Stimulated activated CD8-positive, alpha-beta memory T cell treated with anti-CD3 and anti-CD28 coated beads, Interleukin-12 subunit alpha, Interleukin-12 subunit beta, amount 100 ng/mL, for 4 hours (primary cell): ENCODE measurements around the gene FBXO34.
"Not testable (repeated sequence)": the region's sequence is repeated elsewhere in the genome, so short reads cannot be mapped to it uniquely, and the experiment has no call there.

Experiments used
- DNase-seq: peaks from one replicate; pipeline ENCODE4 v3.0.0-alpha.2; 2020; ENCODE audit warnings: low read depth

Gene FBXO34

GRCh38 chr14:55312379-55313030, 41.3 kb downstream of the FBXO34 start:
- DNase-seq: not testable (repeated sequence)

GRCh38 chr14:55313480-55313879, 42.3 kb downstream of the FBXO34 start:
- no peak for DNase-seq

- no peak for DNase-seq
Measured at GRCh38 chr14:55314449-55314848, 43.2 kb downstream of the FBXO34 start.

DNA sequence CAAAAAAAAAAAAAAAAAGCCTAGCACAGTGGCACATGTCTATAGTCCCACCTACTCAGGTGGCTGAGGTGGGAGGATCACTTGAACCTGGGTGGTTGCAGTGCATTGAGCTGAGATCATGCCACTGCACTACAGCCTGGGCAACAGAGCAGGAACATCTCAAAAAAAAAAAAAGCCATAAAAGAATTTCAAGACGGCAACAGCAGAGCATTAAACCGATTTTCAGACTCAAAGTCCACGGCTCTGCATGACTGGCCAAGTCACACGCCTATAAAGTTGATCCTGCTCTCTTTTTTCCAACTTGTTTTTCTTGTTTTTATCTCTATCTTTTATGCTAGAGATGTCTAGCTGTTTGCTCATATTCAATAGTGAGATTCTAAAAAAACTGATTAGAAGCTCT, 45.3 kb downstream of the FBXO34 start:
- DNase-seq: no peak

GRCh38 chr14:55317542-55318306, 46.5 kb downstream of the FBXO34 start:
- no peak for DNase-seq

GRCh38 chr14:55318694-55319093, 47.5 kb downstream of the FBXO34 start:
- no peak for DNase-seq

DNA sequence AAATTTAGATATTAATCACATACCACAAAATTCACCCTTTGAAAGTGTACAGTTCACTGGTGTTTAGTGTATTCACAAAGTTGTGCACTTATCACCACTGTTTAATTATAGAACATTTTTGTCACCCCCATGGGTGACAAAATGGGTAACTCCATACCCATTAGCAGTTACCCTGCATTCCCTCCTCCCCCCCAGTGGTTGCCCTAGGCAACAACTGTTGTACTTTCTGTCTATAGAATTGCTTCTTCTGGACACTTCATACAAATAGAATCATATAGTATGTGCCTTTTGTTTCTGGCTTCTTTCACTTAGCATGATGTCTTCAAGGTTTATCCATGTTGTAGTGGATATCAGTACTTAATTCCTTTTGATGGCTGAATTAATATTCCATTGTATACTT, 52.7 kb downstream of the FBXO34 start:
- DNase-seq: no peak

GRCh38 chr14:55324812-55325211, 53.6 kb downstream of the FBXO34 start:
- DNase-seq: no peak

- no peak for DNase-seq
Measured at GRCh38 chr14:55327179-55327578, 56.0 kb downstream of the FBXO34 start.

DNA sequence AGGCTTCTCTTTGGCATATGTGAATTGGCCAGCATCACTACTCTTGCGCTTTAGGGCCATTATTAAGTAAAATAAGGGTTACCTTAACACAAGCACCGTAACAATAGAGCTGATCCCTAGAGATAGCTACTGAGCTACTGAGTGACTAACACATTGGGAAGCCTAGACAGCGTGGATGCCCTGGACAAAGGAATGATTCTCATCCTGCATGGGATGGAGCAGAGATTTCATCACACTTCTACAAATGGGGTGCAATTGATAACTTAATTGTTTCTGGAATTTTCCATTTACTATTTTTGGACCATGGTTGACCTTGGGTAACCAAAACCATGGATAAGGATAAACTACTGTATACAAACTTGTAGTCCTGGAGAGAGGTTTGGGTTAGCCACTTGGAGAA, 57.1 kb downstream of the FBXO34 start:
- DNase-seq: no peak

DNA sequence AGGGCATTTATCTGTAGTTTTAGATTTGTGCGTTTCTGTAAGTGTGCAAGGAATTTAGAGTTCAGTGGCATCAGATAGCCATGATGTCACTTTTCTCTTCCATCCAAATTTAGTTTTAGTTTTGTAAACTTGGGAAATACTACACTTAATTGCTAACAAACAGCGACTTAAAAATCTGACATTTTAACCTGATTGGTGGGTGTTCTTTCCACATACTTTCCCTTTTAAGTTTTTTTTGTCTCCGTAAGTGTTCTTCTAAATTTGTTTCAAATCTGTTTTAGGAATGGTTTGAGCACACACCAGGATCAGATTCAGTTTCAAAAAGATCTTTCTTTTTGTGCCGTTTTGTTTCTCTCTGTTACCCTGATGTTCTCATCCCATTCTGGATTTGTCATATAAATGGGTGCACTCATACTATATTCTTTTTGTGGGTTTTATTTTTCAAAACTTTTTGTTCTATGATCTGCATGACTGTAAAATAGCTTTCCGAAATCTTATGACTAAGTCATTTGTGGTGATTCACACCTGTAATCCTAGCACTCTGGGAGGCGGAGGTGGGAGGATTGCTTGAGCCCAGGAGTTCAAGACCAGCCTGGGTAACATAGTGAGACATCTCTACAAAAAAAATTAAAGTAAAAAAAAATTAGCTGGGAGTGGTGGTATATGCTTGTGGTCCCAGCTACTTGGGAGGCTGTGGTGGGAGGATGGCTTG, 58.9 kb downstream of the FBXO34 start:
- no peak for DNase-seq

DNA sequence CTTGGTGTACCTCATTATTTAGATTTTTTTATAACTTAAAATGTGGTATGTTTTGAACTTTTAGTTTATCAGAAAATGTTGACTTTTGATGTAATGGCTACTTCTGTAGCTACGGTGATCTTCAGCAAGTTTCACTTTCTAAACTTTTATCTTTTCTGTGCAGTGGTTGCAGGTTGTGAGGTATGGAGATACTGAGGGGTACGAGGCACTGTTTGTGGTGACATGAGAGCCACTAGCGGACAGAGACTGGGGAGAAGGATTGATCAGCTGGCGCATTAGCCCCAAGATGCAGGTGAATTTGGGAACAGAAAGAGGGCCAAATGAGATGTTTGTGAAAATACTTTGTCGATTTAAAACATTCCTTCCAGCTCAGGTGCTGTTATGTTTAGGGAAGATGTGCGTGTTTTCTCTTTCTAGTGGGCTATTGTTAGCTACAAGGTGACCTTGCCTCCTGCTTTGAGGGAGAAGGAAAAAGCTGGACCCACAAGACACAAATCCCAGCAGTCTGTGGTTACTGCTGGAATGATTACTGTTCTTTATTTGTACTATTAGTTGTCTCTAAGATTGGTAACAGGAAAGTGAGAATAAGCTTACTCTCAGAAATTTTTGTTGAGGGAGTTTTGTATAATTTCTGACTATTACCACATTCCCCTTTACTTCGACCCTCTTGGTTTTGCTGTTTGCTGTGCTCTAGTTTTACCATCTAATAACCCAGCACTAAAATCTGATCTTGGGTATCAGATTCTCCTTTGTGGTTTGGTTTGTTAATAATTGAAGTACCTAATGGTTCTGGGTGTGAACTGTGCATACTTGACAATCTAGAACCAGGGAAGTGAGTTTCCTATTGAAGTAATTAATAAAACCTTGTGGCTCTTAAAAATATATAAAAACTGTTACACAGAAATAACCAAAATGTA, 61.7 kb downstream of the FBXO34 start:
- no peak for DNase-seq

DNA sequence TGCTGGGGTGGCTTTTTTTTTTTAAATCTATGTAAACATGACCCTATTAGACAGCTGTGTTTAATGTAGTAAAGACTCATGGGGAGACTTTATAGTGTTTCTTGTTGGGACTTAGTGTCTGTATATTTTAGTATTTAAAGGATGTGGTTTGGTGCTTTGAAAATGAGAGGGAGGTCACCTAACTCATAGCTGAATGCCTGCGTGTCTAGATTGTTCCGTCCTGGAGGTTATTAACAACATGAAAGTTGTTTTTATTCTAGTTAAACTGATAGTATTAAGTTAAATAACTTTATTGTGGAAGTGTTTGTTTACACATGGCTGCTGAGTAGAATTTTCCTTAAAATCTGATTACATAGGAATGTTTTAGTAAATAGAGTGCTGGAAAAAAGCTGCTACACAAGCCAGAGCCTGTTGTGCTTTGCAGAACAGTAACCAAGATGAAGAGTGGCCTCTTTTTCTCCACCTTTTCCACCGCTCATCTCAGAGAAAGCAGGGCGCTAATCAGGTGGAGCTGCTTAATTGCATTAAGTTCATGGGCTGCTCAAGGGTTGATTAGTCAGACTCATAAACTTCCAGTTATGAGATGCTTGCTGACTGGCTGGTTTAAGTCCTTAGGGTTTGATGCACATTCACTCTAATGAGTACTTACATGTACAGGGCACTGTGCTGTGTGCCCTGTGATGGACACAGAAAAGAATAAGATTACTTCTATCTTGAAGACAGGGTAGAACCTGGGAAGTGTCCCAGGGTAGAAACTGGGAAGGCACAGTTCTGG, 62.7 kb downstream of the FBXO34 start:
- no peak for DNase-seq

DNA sequence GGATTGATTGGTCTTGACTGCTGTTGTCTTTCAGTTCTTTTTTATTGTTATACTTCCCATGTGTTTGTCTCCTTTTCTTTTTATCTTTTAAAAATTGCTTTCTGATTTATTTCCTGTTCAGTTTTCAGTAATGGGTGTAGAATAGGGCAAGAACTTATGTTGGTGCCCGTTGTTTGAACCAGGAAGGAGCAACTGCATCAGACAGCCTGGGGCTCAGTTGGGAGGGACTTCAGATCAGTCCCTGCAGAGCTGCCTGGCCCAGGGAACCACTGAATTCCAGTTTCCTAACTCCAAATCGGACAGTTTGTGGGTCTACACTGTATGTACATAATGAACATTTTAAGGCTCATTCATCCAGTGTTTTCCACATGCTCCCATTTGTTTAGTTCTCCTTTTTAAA, 64.9 kb downstream of the FBXO34 start:
- DNase-seq: no peak

GRCh38 chr14:55336691-55337090, 65.5 kb downstream of the FBXO34 start:
- DNase-seq: no peak

GRCh38 chr14:55339770-55340169, 68.5 kb downstream of the FBXO34 start:
- DNase-seq: no peak

DNA sequence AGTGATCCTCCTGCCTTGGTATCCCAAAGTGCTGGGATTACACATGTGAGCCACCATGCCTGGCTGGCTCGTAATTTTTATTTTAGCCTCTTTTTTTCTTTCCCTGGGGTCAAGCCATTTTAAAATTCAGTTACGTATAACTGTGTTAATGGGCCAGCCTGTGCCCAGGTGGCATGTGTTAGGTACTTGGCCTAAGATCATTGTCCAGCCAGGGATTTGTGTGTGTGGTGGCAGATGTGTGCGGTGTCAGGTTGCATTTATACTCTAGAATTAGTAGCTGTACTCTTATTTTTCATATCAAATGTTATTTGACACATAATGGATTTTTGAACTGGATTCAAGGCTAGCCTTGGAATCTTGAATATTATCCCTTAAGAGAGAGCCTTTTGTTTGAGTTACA, 69.3 kb downstream of the FBXO34 start:
- no peak for DNase-seq

DNA sequence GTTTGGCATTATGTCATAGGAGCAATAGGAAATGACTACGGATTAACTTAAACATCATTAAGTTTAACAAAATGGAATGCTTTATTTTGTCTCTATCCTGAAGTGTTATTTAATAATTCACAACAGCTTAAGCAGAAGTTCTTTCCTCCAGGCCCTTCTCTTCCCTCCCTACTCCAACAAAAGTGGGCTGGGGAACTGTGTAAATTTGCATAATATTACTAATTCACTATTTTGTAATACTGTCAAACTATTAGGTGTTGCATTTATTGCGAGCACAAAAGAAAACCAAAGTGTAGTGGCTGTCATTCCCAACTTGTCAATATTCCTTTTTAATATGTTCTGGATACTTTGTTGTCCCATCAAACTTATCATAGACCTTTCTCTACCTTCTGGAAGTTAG, 70.6 kb downstream of the FBXO34 start:
- DNase-seq: no peak

GRCh38 chr14:55344582-55345163, 73.5 kb downstream of the FBXO34 start:
- DNase-seq: not testable (repeated sequence)

DNA sequence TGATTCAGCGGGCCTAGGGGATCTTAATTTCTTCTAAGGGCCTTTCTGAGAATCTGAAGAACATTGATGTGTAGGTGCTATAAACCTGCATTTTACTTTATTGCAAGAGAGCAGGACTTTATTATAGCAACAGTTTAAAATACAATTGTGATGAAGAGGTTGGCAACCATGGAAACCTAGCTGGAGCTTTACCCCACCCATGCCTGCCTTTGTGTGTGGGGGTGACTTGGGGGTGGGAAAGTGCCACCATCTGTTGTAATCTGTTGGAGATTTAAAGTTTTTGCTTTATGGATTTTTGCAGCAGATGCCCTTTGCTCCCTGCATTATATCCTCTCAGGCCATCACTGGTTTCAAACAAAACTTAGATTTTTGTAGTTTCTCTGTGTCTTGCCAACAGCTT, 75.8 kb downstream of the FBXO34 start:
- DNase-seq: no peak

GRCh38 chr14:55347748-55348147, 76.5 kb downstream of the FBXO34 start:
- DNase-seq: no peak
